HG03045 (cell line): ENCODE results near the gene ASB1.

ENCODE experiments used
- ATAC-seq: cut with Tn5 transposase; IDR thresholded peaks from one replicate; pipeline ENCODE4 v1.9.1; 2021; ENCODE audit warnings: mild to moderate bottlenecking, moderate library complexity; ENCODE audit not compliant: unreplicated experiment

Gene ASB1

DNA sequence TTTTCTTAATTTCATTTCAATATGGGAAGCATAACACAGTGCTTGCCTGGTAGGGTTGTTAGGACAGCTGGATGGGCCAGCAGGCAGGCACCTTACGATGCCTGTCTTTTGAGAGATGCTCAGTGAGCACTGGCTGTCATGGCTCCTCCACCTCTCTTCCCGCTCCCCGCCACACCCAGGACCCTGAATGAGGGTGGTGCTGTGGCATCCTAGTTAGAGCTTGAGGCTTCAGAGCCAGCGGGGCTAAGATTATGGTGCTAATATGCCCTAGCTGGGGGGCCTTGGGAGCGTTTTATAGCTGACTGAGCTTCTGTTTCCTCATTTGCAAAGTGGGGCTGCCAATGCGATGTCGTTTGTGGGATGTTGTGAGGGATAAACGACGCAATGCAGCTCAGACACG is 37.7 kb downstream of the ASB1 start:
- ATAC-seq = no peak

GRCh38 chr2:238465487-238466242 is 38.9 kb downstream of the ASB1 start:
- no peak for ATAC-seq

- no peak for ATAC-seq
Observed at GRCh38 chr2:238466243-238466756, 39.6 kb downstream of the ASB1 start.

GRCh38 chr2:238467062-238467461 is 40.3 kb downstream of the ASB1 start:
- no peak for ATAC-seq

DNA sequence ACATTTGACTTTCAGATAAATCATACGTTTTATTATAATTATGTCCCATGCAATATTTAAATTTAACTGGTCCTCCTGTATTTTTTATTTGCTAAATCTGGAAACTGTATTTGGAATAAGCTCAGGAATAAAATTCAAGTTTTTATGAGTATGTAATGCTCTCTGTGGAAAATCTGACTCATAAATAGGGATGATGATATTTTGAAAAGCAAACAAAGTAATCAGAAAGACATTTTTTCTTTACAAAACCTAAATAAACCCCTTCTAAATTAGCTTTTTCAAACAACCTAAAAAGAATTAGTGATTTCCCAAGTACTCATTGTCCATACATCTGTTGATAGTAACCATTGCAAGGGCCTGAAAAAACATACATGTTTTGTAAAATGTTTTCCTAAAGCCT is 41.1 kb downstream of the ASB1 start:
- ATAC-seq = no peak

GRCh38 chr2:238469155-238469554 is 42.4 kb downstream of the ASB1 start:
- no peak for ATAC-seq

GRCh38 chr2:238473014-238473413 is 46.3 kb downstream of the ASB1 start:
- no peak for ATAC-seq

- no peak for ATAC-seq
Observed at GRCh38 chr2:238473523-238473922, 46.8 kb downstream of the ASB1 start.

- no peak for ATAC-seq
Observed at GRCh38 chr2:238475034-238475433, 48.3 kb downstream of the ASB1 start.

DNA sequence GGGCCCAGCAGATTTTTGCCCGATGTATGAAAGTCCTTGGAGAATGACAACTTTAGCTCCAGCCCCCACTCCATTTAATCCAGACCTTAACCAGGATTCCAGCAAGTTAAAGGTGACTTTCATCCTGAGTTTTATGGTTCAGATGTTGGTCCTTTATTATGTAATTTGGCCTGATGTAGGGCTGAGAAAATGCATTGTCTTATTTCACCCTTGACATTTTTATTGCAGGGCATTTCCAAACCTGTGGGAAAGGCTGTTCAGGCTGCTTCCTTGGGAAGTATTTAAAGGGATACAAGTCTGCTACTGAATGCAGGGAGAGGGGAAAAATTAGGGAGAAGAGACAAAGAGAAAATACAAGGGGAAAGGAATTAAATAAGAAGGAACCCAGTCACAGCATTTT is 48.8 kb downstream of the ASB1 start:
- no peak for ATAC-seq

DNA sequence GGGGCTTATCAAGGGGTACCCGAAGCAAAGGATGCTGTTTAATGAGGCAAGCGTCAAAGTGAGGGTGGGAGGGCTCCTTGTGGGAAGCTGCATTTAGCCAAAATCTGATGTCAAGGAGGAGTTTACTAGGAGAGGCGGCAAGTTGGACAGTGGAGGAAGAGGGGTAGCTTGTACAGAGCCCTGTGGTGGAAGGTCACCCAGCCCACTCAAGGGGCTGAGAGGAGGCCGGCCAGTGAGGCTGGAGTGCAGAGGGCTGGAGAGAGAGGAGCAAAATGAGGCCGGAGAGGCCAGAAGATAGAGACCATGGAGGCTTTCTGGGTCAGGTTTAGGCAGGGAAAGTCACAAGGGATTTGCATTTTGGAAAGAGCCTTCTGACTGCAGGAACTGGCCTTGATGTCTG is 49.5 kb downstream of the ASB1 start:
- no peak for ATAC-seq

GRCh38 chr2:238478216-238478615 is 51.5 kb downstream of the ASB1 start:
- no peak for ATAC-seq

DNA sequence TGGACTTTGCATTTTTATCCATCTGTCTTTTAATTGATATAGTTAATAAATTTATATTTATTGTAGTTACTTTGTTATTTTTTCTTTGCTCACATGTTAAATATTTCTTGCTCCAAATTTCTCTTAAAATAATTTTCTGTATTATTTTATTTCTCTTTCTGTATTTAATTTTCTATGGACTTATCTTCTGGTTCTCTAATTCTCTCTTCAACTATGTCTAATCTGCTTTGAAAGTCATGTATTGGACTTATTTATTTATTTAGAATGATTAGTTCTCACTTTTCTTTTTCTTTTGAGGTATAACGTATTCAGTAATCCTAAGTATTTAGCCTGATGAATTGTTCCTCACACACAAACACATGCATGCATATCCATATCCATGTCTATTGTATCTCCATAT is 53.1 kb downstream of the ASB1 start:
- no peak for ATAC-seq

- ATAC-seq = no peak
Observed at GRCh38 chr2:238483021-238483420, 56.3 kb downstream of the ASB1 start.

- ATAC-seq = no peak
Observed at GRCh38 chr2:238483656-238484055, 56.9 kb downstream of the ASB1 start.

- ATAC-seq = no peak
Observed at GRCh38 chr2:238484522-238485452, 58.1 kb downstream of the ASB1 start.

DNA sequence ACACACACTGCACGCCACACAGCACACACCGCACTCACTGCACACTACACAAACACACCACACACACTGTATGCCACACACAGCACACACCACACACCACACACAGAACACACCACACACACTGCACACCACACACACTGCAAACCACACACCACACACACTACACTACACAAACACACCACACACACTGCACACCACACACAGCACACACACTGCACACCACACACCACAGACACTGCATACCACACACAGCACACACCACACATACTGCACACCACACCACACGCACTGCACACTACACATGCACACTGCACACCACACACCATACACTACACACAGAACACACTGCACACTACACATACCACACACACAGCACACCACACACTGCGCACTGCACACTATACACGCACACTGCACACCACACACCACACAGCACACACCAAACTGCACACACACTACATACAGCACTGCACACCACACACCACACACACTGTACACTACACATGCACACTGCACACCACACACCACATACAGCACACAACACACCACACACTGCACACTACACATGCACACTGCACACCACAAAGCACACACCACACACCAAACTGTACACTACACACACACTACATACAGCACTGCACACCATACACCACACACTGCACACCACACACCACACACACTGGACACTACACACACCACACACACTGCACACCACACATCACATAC is 59.6 kb downstream of the ASB1 start:
- no peak for ATAC-seq

- no peak for ATAC-seq
Observed at GRCh38 chr2:238487134-238487533, 60.4 kb downstream of the ASB1 start.

- no peak for ATAC-seq
Observed at GRCh38 chr2:238487652-238488346, 61.1 kb downstream of the ASB1 start.

DNA sequence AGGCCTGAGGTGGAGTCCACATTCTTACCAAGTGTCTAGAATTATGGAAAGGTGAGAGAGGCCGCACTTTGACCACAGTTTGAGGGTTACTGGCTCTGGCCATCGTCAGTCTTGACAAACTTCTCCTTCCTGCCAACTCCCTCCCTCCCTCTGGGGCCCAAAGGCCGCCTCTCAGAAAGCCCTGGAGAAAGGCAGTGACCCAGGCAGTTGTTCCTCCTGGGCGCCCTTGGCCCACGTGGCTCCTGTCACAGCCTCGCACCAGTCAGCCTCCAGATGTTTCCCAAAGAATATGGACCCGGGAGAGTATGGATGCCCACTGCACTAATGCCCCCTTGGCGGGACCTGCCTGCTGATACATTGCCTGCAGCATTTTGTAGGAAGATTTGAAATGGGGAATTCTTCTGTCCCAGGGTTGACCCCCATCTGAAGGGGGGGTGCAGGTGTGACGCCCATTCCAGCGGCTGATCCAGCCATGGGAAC is 61.7 kb downstream of the ASB1 start:
- no peak for ATAC-seq
